K562 (cell line): ENCODE results near the gene ANKS4B. TPM values are rescaled to one million over a fixed set of nuclear protein-coding genes. Genes with fewer than 3 reads are reported as not detected.
A peak's percentile ranks its signal among the peaks of the same experiment; 100 is the strongest.

ENCODE experiments used
- CAMTA2 ChIP-seq: fragments of 250-450 bp; sonication (Bioruptor Pico); conservative IDR thresholded peaks from 2 replicates; pipeline ENCODE4 v1.5.1; 2022
- CEBPB ChIP-seq: fragments of 450-650 bp; IDR thresholded peaks from 2 replicates; pipeline ENCODE4 v1.6.1; 2016; ENCODE audit warnings: missing genetic modification characterization, missing compliant biosample characterization
- DPF2 ChIP-seq: fragments of 450-650 bp; IDR thresholded peaks from 2 replicates; pipeline ENCODE4 v1.6.1; 2016
- EP400 ChIP-seq: fragments of 450-650 bp; IDR thresholded peaks from 2 replicates; pipeline ENCODE4 v1.6.1; 2017; ENCODE audit warnings: antibody characterized with exemption, mild to moderate bottlenecking, moderate library complexity
- HMG20B ChIP-seq: fragments of 250-450 bp; sonication (Bioruptor Pico); IDR thresholded peaks from 2 replicates; pipeline ENCODE4 v1.5.0; 2021; ENCODE audit warnings: mild to moderate bottlenecking
- HNRNPL ChIP-seq: fragments of 200-400 bp; formaldehyde crosslinking; IDR thresholded peaks from 2 replicates; pipeline ENCODE4 v1.6.1; 2017; ENCODE audit warnings: low read depth, mild to moderate bottlenecking, low read length
- HNRNPUL1 ChIP-seq: fragments of 200-400 bp; formaldehyde crosslinking; IDR thresholded peaks from 2 replicates; pipeline ENCODE4 v1.6.1; 2017; ENCODE audit warnings: low read length
- NEUROD1 ChIP-seq: fragments of 150-350 bp; IDR thresholded peaks from 2 replicates; pipeline ENCODE4 v1.6.1; 2014; ENCODE audit warnings: borderline replicate concordance, low read length, low read depth; ENCODE audit not compliant: partially characterized antibody
- RBBP5 ChIP-seq: fragments of 200-600 bp; sonication (generic); IDR thresholded peaks from 2 replicates; pipeline ENCODE4 v1.6.1; 2012; ENCODE audit warnings: borderline replicate concordance, mild to moderate bottlenecking, low read length, control low read depth, inconsistent platforms; ENCODE audit not compliant: insufficient read depth, poor library complexity, severe bottlenecking
- RBM15 ChIP-seq: fragments of 200-400 bp; formaldehyde crosslinking; IDR thresholded peaks from 2 replicates; pipeline ENCODE4 v1.6.1; 2018; ENCODE audit warnings: mild to moderate bottlenecking, low read length, moderate library complexity; ENCODE audit not compliant: insufficient read depth
- RFX1 ChIP-seq: fragments of 450-650 bp; IDR thresholded peaks from 2 replicates; pipeline ENCODE4 v1.6.1; 2016; ENCODE audit warnings: mild to moderate bottlenecking, moderate library complexity
- ZNF175 ChIP-seq: fragments of 200-800 bp; sonication (Bioruptor generic); IDR thresholded peaks from 2 replicates; pipeline ENCODE4 v1.6.1; 2016; ENCODE audit warnings: low read depth, mild to moderate bottlenecking, missing genetic modification characterization, missing compliant biosample characterization
- ZNF263 ChIP-seq: sonication (generic); formaldehyde crosslinking; IDR thresholded peaks from 2 replicates; pipeline ENCODE4 v1.8.0; 2022; ENCODE audit warnings: mild to moderate bottlenecking, missing genetic modification reagents, borderline replicate concordance
- polyA plus RNA-seq, 8 experiments: library from polyadenylated mRNA; depleted of rRNA in 4 of 8; stranded (reverse) in 5 of 8; unstranded in 3 of 8; fragments of >200 nt; fragmentation: Nextera tagmentation in 2 of 8; fragmentation: Illumina TruSeq in 1 of 8; extraction: Ambion mirVana in 2 of 8; extraction: Trizol in 1 of 8; gene quantifications; 2 replicates each; pipeline versions ENCODE4 v1.2.1 to v1.2.3, GENCODE V29; 2011 to 2014; ENCODE audit warnings: inconsistent platforms in 1 of 8, missing spikeins in 1 of 8
- total RNA-seq, 7 experiments: library from RNA; depleted of rRNA in 6 of 7; stranded (reverse); fragments of >200 nt in 6 of 7; fragmentation: Illumina TruSeq in 2 of 7; extraction: Trizol in 2 of 7; gene quantifications; 2 replicates each; pipeline versions ENCODE4 v1.2.1 to v1.2.3, GENCODE V29; 2011 to 2021; ENCODE audit warnings: low replicate concordance in 1 of 7
- TF ChIP-seq, protein P1 (sequence below): fragments of 450-650 bp; IDR thresholded peaks from 2 replicates; pipeline ENCODE4 v1.6.1; 2018; ENCODE audit not compliant: partially characterized antibody
- TF ChIP-seq, protein P2 (sequence below), 2 experiments: fragments of 150-350 bp in 1 of 2; IDR thresholded peaks; 2 replicates each; pipeline ENCODE4 v1.6.1; 2012 to 2016; ENCODE audit warnings: low read depth in 2 of 2, low read length in 2 of 2, mild to moderate bottlenecking in 1 of 2, moderate library complexity in 1 of 2
- TF ChIP-seq, protein P3 (sequence below): fragments of 450-650 bp; formaldehyde crosslinking; IDR thresholded peaks from 2 replicates; pipeline ENCODE4 v1.4.0; 2020; ENCODE audit warnings: mild to moderate bottlenecking
- TF ChIP-seq, protein P4 (sequence below): sonication (generic); formaldehyde crosslinking; IDR thresholded peaks from 2 replicates; pipeline ENCODE4 v1.8.0; 2023; ENCODE audit warnings: mild to moderate bottlenecking, missing genetic modification reagents

Gene ANKS4B
- total and polyA plus RNA-seq, 9 of the 15 experiments (the other 6 are each of a cell fraction or from before 2014, with no cell fraction given), result not detected

DNA sequence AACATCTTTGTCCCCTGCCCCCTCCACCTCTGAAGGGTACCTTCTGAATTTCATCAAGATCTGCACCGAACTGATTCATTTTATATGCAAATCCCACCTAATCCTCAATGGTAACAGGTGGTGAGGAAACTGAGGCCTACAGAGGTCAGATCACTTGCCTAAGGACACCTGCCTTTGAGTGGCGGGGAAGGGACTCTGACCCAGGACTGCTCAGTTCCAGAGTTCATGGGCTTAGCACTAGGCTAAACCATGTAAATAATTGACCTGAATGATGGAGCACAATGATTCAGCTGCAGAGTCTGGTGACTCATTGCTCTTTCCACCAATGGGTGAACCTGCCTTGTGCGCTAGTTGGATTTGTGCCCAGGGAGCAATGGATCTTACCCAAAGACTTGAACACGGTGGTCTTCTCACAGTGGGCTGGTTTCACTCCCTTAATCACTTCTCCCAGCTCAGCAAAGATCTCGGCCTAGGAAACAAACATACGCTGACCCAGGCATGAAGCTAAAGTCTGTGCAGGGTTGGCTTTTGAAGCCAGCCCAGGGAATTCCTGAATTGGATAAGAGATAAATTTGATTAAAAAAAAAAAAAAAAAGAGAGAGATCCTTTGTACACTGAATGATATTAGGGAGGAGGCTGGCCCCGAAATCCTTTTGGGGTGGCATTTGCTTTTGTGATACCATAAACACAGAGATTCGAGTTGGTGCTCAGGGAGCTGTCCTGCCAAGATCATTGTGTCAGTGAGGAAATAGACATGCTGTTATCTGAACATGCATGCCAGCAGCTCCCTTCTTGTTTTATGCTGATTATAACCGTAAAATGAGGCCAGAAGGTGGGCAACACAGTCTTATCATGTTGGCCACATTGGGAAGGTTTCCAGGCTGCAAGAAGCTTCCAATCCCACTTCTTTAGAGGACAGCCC is 27.6 kb downstream of the ANKS4B start (continued):
- TF ChIP-seq, protein P1, sequence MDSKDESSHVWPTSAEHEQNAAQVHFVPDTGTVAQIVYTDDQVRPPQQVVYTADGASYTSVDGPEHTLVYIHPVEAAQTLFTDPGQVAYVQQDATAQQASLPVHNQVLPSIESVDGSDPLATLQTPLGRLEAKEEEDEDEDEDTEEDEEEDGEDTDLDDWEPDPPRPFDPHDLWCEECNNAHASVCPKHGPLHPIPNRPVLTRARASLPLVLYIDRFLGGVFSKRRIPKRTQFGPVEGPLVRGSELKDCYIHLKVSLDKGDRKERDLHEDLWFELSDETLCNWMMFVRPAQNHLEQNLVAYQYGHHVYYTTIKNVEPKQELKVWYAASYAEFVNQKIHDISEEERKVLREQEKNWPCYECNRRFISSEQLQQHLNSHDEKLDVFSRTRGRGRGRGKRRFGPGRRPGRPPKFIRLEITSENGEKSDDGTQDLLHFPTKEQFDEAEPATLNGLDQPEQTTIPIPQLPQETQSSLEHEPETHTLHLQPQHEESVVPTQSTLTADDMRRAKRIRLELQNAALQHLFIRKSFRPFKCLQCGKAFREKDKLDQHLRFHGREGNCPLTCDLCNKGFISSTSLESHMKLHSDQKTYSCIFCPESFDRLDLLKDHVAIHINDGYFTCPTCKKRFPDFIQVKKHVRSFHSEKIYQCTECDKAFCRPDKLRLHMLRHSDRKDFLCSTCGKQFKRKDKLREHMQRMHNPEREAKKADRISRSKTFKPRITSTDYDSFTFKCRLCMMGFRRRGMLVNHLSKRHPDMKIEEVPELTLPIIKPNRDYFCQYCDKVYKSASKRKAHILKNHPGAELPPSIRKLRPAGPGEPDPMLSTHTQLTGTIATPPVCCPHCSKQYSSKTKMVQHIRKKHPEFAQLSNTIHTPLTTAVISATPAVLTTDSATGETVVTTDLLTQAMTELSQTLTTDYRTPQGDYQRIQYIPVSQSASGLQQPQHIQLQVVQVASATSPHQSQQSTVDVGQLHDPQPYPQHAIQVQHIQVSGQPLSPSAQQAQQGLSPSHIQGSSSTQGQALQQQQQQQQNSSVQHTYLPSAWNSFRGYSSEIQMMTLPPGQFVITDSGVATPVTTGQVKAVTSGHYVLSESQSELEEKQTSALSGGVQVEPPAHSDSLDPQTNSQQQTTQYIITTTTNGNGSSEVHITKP, result peak; percentile 58
- TF ChIP-seq, protein P2, sequence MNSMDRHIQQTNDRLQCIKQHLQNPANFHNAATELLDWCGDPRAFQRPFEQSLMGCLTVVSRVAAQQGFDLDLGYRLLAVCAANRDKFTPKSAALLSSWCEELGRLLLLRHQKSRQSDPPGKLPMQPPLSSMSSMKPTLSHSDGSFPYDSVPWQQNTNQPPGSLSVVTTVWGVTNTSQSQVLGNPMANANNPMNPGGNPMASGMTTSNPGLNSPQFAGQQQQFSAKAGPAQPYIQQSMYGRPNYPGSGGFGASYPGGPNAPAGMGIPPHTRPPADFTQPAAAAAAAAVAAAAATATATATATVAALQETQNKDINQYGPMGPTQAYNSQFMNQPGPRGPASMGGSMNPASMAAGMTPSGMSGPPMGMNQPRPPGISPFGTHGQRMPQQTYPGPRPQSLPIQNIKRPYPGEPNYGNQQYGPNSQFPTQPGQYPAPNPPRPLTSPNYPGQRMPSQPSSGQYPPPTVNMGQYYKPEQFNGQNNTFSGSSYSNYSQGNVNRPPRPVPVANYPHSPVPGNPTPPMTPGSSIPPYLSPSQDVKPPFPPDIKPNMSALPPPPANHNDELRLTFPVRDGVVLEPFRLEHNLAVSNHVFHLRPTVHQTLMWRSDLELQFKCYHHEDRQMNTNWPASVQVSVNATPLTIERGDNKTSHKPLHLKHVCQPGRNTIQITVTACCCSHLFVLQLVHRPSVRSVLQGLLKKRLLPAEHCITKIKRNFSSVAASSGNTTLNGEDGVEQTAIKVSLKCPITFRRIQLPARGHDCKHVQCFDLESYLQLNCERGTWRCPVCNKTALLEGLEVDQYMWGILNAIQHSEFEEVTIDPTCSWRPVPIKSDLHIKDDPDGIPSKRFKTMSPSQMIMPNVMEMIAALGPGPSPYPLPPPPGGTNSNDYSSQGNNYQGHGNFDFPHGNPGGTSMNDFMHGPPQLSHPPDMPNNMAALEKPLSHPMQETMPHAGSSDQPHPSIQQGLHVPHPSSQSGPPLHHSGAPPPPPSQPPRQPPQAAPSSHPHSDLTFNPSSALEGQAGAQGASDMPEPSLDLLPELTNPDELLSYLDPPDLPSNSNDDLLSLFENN (IDR thresholded peaks at IDR 0.05; ENCODE audit: low read depth in 2 of 2, low read length in 2 of 2), result peak in 1 of 2 experiments; percentile 96; a peak in 2 of 4 replicates
- TF ChIP-seq ZNF263 (CRISPR knock-in tag) (peak; percentile 31; the same call in 1 of the 2 replicates), CEBPB (tag) (peak; percentile 65; the same call in 1 of the 2 replicates), CAMTA2 (CRISPR knock-in tag) (no peak), ZNF175 (CRISPR knock-in tag) (no peak), RBM15 (no peak), HMG20B (CRISPR knock-in tag) (no peak), NEUROD1 (peak; percentile 53), HNRNPUL1 (no peak), DPF2 (peak; percentile 94), RBBP5 (peak; percentile 46), HNRNPL (no peak), RFX1 (no peak), EP400 (peak; percentile 51; the same call in 1 of the 2 replicates)
- TF ChIP-seq, protein P3, sequence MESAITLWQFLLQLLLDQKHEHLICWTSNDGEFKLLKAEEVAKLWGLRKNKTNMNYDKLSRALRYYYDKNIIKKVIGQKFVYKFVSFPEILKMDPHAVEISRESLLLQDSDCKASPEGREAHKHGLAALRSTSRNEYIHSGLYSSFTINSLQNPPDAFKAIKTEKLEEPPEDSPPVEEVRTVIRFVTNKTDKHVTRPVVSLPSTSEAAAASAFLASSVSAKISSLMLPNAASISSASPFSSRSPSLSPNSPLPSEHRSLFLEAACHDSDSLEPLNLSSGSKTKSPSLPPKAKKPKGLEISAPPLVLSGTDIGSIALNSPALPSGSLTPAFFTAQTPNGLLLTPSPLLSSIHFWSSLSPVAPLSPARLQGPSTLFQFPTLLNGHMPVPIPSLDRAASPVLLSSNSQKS (CRISPR knock-in tag), result no peak
- TF ChIP-seq, protein P4, sequence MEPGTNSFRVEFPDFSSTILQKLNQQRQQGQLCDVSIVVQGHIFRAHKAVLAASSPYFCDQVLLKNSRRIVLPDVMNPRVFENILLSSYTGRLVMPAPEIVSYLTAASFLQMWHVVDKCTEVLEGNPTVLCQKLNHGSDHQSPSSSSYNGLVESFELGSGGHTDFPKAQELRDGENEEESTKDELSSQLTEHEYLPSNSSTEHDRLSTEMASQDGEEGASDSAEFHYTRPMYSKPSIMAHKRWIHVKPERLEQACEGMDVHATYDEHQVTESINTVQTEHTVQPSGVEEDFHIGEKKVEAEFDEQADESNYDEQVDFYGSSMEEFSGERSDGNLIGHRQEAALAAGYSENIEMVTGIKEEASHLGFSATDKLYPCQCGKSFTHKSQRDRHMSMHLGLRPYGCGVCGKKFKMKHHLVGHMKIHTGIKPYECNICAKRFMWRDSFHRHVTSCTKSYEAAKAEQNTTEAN (CRISPR knock-in tag), result no peak
